ENCODE measurements around the gene SETDB1. TPM values are rescaled to one million over a fixed set of nuclear protein-coding genes. Genes with fewer than 3 reads are reported as not detected.

Gene SETDB1
- total and polyA plus RNA-seq, 2 experiments from 2014 or later: 20.1 to 69.9 TPM

DNA sequence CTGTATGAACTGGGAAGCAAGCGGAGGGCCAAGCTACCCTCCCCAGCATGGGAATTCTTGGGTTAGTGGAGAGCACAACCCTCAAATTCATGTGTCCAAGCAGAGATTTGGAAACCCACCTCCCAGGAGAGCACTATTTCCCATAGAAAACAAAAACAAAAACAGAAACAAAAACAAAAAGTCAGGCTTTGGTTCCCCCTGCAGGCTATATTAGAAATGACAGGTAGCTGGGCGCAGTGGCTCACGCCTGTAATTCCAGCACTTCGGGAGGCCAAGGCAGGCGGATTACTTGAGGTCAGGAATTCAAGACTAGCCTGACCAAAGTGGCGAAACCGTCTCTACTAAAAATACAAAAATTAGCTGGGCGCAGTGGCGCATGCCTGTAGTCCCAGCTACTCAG lies 69.7 kb downstream of the SETDB1 start:
- Histone ChIP-seq H3K4me3 (no peak overlapping the region), H3K9me3 (ENCODE audit: low read depth) (no peaks in the 10 kb centered on the region), H3K27me3 (no peaks in the 10 kb centered on the region), H3K36me3 (peaks cover 5% of the 10 kb centered on the region), H3K27ac (no peak overlapping the region), H3K4me1 (ENCODE audit: low read depth) (no peaks in the 10 kb centered on the region)
- peak; percentile 46 to 62 for DNase-seq (ENCODE audit: low read depth in 1 of 2, low spot score in 1 of 2)
- TF ChIP-seq, protein P1, sequence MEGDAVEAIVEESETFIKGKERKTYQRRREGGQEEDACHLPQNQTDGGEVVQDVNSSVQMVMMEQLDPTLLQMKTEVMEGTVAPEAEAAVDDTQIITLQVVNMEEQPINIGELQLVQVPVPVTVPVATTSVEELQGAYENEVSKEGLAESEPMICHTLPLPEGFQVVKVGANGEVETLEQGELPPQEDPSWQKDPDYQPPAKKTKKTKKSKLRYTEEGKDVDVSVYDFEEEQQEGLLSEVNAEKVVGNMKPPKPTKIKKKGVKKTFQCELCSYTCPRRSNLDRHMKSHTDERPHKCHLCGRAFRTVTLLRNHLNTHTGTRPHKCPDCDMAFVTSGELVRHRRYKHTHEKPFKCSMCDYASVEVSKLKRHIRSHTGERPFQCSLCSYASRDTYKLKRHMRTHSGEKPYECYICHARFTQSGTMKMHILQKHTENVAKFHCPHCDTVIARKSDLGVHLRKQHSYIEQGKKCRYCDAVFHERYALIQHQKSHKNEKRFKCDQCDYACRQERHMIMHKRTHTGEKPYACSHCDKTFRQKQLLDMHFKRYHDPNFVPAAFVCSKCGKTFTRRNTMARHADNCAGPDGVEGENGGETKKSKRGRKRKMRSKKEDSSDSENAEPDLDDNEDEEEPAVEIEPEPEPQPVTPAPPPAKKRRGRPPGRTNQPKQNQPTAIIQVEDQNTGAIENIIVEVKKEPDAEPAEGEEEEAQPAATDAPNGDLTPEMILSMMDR (IDR thresholded peaks at IDR 0.05; ENCODE audit: low read depth, low read length): peak; percentile 63

GRCh38 chr1:150997126-150997872 lies 71.1 kb downstream of the SETDB1 start:
- Histone ChIP-seq H3K9me3 (ENCODE audit: low read depth) (no peaks in the 10 kb centered on the region), H3K36me3 (peaks cover 5% of the 10 kb centered on the region), H3K4me1 (ENCODE audit: low read depth) (no peaks in the 10 kb centered on the region), H3K27me3 (no peaks in the 10 kb centered on the region), H3K4me3 (no peak overlapping the region), H3K27ac (no peak overlapping the region)
- DNase-seq (ENCODE audit: low read depth in 1 of 2, low spot score in 1 of 2): no peak
- TF ChIP-seq, protein P1 (IDR thresholded peaks at IDR 0.05; ENCODE audit: low read depth, low read length): no peak

DNA sequence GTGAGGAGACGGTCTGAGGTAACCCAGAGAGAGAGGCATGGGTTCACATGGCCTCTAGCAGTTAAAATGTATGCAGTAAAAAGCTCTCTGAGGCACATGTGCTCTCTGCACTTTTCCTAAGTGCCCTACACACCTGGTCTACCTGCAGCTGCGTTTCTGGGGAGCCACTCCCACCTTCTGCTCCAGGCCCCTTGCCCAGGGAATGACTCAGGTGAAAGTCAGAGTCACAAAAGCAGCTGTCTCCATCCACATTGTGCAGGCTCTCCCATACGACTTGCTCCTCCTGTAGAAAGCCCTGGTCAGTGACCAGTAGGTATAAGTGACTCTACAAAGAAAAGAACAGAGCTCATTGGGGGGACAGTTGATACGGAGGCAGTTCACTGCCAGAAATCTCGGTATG lies 71.8 kb downstream of the SETDB1 start:
- Histone ChIP-seq H3K36me3 (peaks cover 5% of the 10 kb centered on the region), H3K27me3 (no peaks in the 10 kb centered on the region), H3K27ac (no peak overlapping the region), H3K4me1 (ENCODE audit: low read depth) (no peaks in the 10 kb centered on the region), H3K9me3 (ENCODE audit: low read depth) (no peaks in the 10 kb centered on the region), H3K4me3 (no peak overlapping the region)
- DNase-seq (ENCODE audit: low read depth in 1 of 2, low spot score in 1 of 2): no peak
- TF ChIP-seq, protein P1 (IDR thresholded peaks at IDR 0.05; ENCODE audit: low read depth, low read length): no peak

- DNase-seq (ENCODE audit: low read depth in 1 of 2, low spot score in 1 of 2): peak in 1 of 2 donors; percentile 81
- H3K27ac ChIP-seq: no peak overlapping the region
- H3K4me1 ChIP-seq (ENCODE audit: low read depth): no peaks in the 10 kb centered on the region
- H3K4me3 ChIP-seq: no peak overlapping the region
- TF ChIP-seq, protein P1 (IDR thresholded peaks at IDR 0.05; ENCODE audit: low read depth, low read length): no peak
- H3K9me3 ChIP-seq (ENCODE audit: low read depth): no peaks in the 10 kb centered on the region
- no peaks in the 10 kb centered on the region for H3K27me3 ChIP-seq
- H3K36me3 ChIP-seq: peaks cover 5% of the 10 kb centered on the region
These were observed 73.0 kb downstream of the SETDB1 start for GRCh38 chr1:150999051-150999674.

DNA sequence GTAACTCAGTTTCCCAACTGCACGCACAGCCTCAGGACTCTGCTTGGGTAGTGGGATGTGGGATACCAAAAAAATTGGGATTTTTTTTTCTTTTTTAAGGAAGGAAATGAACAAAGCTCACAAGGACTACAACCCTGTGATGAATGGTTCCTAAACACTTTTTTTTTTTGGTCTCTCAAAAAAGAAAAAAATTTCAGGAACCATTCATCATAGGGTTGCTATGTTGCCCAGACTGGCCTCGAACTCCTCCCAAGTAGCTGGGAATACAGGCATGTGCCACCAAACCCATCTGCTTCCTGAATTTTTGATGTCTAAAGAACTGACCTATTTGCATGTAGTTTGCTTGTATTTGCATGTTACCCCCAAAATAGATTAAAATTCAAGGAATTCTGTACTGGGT lies 73.8 kb downstream of the SETDB1 start:
- peaks cover 4% of the 10 kb centered on the region for H3K4me1 ChIP-seq (ENCODE audit: low read depth)
- no peaks in the 10 kb centered on the region for H3K27me3 ChIP-seq
- no peak overlapping the region for H3K4me3 ChIP-seq
- no peak for DNase-seq (ENCODE audit: low read depth in 1 of 2, low spot score in 1 of 2)
- no peaks in the 10 kb centered on the region for H3K9me3 ChIP-seq (ENCODE audit: low read depth)
- H3K27ac ChIP-seq: no peak overlapping the region
- peaks cover 5% of the 10 kb centered on the region for H3K36me3 ChIP-seq
- TF ChIP-seq, protein P1 (IDR thresholded peaks at IDR 0.05; ENCODE audit: low read depth, low read length): no peak

Data from cardiac muscle cell (in vitro differentiated cells and primary cell).